Peyer's patch (tissue), 4 donors: ENCODE results near the gene HEMK1.

ENCODE experiments used
- POLR2A ChIP-seq, 2 donors: fragments of 450-650 bp; IDR thresholded peaks; one replicate each; pipeline ENCODE4 v1.5.1; 2017; ENCODE audit warnings: antibody characterized with exemption in 2 of 2, mild to moderate bottlenecking in 2 of 2, moderate library complexity in 2 of 2
- TF ChIP-seq, protein P1 (sequence below), 6 experiments: fragments of 450-650 bp in 4 of 6; fragments of 200-600 bp in 2 of 6; sonication (generic) in 1 of 6; IDR thresholded peaks; one replicate each; pipeline ENCODE4 v1.5.1; 2017 to 2019; ENCODE audit warnings: antibody characterized with exemption in 6 of 6, mild to moderate bottlenecking in 3 of 6, moderate library complexity in 1 of 6

DNA sequence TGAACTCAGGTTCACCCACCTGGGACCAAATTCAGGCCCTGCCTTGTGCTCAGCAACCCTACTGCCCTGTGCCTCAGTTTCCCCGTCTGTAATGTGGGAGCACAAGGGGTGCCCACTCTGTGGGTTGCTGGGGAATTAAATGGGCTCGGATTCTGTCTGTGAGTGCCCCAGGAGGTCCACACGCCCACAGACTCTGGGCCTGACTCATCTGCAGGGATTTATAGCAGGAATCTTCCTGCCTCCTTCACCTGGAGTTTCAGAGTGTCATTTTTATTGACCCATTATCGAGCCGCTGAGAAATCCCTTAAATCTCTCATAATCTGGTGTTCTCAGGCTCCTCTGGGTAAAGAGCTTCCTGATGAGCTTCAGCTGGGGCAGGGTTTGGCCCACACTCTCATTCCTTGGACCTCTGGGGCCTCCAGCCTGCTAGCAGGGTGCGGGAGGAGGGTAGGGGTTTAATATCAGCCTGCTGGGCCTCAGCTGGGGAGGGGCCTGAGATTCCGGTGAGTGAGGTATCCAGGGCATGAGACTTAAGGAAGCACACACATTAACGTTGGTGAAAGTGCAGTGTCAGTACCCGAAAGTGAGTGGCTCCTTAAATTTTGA is 18.2 kb upstream of the HEMK1 start:
- TF ChIP-seq, protein P1, sequence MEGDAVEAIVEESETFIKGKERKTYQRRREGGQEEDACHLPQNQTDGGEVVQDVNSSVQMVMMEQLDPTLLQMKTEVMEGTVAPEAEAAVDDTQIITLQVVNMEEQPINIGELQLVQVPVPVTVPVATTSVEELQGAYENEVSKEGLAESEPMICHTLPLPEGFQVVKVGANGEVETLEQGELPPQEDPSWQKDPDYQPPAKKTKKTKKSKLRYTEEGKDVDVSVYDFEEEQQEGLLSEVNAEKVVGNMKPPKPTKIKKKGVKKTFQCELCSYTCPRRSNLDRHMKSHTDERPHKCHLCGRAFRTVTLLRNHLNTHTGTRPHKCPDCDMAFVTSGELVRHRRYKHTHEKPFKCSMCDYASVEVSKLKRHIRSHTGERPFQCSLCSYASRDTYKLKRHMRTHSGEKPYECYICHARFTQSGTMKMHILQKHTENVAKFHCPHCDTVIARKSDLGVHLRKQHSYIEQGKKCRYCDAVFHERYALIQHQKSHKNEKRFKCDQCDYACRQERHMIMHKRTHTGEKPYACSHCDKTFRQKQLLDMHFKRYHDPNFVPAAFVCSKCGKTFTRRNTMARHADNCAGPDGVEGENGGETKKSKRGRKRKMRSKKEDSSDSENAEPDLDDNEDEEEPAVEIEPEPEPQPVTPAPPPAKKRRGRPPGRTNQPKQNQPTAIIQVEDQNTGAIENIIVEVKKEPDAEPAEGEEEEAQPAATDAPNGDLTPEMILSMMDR (IDR thresholded peaks at IDR 0.05): no peak
- no peak for TF ChIP-seq POLR2A (IDR thresholded peaks at IDR 0.05)
